Measurements from ENCODE around the gene FBH1.
"Not testable (repeated sequence)": the region's sequence is repeated elsewhere in the genome, so short reads cannot be mapped to it uniquely, and the experiment has no call there.

Gene FBH1

DNA sequence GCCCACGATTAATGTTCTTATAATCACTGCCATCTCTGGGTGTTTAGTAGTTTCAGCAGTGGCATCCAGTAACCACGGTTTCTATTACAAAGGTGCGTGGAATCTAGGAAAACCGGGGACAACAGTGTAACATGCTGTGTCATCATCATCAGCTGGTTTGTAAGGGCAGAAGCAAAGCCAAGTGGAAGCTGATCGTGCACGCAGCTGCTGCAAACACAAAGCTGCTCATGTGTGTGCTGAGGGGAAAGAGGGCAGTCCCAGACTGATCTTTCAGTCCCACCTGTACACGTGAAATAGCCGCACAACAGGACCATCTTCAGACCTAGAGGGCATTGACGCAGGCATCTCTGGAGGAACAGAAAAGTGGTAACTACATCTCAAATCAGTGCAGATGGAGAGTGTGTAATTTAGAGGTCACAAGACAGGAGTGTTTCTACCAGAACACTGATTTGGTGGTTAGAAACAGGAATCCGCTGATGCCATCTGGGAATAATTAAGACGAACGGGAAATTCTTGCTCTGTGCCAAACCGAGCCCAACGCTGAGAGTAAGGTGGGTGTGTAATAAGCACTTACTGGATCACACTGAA lies 13.8 kb upstream of the FBH1 start:
- DNase-seq = no peak

DNA sequence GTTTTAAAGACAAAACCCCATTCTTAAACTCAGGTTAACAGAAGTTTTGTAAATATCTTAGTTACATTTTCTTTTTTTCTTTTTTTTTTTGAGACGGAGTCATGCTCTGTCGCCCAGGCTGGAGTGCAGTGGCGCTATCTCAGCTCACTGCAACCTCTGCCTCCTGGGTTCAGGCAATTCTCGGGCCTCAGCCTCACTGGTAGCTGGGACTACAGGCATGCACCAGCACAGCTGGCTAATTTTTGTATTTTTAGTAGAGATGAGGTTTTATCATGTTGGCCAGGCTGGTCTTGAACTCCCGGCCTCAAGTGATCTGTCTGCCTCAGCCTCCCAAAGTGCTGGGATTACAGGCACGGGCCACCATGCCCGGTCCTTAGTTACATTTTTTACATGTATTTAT lies 13.0 kb upstream of the FBH1 start:
- DNase-seq = not testable (repeated sequence)

DNA sequence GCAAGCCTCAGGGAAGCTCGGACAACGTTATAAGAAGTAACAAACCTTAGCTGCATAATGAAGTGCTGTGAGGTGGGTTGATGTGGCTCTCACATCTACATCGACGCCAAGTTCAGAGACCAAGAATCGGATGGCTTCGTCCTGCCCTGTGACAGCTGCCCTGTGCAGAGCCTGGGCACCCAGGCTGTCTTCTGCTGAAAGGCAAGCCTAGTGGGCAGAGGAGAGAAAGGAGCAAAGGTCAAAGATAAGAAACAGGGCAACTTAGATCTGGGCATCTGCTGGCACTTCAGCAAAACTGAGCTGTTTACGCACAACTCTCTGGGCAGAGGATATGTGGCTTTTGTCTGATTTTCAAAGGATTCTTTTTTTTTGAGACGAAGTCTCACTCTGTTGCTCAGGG lies 7.1 kb upstream of the FBH1 start:
- no peak for DNase-seq

DNA sequence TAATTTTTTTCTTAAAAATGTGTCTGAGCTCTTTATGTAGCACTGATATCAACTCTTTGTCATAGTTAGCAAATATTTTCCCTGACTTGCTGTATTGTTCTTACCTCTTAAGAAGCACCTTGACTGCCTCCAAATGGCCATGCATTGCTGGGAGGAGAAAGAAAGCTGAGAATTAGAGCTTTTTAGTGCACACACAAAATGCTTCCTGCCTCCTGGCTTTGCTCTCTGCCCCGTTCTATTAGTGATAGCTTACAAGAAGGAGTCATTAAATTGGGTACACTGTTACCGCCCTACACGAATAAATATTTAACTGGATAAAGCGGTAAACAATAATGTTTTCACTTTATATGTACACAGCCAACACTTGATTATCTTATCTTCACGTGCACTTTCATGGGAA lies 4.4 kb upstream of the FBH1 start:
- DNase-seq = no peak

DNA sequence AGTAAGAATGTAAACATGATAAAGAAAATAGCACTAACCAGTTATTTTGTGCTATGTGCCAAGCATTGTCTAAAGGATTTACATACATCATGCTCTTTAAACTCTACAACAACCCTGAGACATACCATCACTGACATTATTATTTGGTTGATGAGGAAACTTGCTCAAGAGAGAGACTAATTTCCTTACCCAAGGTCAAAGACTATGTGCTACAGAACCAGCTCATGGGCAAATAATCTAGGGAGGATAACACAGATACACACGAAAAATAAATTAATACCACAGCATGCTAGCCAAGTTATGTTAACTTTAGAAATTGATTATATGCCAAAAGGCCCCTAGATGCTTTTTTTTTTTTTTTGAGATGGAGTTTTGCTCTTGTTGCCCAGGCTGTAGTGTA lies 3.0 kb upstream of the FBH1 start:
- no peak for DNase-seq

DNA sequence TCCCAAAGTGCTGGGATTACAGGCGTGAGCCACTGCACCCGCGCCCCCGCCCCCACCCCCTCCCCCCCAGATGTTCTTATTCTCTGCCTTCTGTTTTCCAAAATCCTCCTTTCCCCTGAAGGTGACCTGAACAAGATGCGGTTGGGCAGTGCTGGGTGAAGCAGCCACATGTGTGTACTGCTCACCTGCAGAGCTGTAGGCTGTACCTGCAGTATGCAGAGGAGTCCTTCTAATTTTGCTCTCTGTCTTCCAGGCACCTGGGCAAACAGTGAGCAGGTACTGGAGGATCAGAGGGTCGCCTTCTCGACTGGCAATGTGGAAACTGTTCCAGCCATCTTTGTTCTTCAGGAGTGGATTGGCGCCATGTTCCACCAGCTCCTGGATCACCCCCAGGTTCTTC lies 2.4 kb upstream of the FBH1 start:
- DNase-seq = no peak

DNA sequence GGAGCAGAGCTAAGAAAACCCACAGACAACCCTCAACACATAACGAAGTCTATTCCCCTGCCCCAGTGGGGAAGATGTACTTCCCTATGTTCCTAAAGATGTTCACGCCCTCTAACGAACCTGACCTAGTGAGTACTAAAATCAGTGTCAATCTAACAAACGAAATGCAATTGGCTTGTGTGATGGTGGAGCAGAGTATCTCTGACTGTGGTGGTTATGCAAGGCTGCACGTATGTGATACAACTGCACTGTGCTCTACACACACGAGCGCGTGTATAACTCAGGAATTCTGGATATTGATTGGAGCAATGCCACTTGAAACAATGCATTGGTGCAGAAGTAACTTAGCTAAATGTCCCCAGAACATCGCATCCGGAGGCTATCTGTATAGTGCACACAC lies 1.7 kb upstream of the FBH1 start:
- no peak for DNase-seq

DNA sequence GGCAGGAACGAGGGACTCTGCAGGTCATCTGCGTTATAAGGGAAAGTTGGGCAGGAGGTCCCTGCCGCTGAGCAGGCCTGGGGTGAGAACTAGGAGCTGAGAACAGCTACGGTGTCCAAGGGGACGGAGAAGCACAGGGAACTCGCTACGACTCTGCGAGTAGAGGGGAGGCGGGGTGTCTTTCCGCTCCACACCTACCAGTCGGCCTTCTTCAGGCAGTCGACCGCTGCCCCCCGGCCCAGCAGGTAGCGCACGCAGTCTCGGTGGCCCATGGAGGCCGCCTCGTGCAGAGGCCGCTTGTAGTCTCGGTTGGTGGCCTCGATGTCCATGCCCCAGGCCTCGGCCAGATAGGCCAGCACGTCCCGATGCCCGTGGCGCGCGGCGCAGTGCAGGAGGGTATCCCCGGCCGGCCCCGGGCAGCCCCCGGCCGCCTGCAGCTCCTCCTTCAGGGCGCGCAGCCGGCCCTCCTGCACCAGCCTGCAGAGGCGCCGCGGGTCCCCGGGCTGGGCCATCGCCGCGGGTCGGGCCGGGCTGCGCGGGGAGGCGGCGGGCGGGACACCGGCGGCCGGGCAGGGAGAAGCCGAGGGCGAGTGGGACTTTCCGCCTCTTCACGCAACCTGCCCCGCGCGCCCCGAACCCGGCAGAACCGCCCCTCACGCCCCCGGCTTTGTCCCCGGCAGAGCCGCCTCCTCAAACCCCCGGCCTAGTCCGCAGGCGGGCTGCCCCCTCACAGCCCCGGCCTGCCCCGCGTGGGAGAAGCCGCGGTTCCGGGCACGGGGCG lies 1.0 kb upstream of the FBH1 start:
- DNase-seq = peak; percentile 8 to 51 (median 44)

DNA sequence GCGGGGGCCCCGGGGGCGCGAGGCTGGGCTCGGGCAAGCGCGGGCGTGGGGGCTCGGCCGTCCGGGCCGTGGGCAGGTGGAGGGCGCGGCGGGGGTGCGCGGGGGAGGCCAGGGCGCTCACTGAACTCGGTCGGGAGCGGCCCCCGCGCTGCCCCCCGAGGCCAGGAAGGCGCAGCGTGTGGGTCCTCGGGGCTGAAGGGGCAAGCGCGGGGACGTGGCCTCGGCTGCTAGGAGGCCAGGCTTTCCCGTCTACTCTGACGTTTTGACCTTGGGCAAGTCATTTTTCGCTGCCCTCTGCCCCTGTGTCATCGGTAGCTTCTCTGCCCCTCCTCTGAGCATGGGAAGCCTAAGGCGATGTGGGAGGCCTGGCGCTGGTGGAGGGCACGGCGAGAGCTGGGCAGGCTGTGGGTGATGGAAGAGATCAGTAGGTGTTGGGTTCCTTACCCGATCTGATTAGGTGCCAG lies 441 bp downstream of the FBH1 start:
- DNase-seq = peak in 2 of 6 experiments; percentile 28 to 36

DNA sequence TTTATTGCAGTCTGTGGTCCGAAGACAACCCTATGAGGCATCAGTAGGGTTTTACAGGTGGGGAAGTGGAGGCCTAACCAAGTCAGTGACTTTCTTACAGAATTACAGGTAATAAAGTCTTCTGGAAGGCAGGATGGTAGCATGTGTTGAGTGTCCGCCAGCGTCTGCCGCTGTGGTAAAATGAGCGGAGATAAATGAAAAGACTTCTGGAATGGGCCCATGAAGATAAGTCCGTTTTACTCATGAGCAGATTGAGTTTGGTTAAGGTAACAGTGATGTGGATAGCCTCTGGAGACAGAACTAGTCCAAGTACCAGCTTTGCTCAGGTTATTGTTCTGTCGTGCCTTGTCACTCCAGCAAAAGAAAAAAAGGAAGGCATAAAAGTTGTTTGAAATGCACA lies 966 bp downstream of the FBH1 start:
- DNase-seq = no peak

DNA sequence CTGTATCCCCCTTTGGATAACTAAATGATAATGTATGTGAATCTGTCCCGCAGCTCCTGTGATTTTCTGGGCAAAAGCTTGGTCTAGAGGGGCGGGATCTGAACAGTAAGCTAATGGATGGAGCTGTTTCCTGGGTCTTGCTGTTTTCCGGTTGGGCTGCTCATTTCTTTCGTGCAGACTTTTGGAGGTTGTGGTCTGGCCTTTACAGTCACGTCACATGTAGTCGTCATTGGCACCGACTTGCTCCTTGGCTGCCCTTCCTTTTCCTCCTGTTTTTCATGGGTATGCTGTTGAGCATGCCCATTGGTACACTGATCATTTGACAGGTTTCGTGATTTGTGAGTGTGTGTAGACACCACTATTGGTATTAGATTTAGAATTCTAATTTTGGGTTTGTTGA lies 2.0 kb downstream of the FBH1 start:
- DNase-seq = no peak

DNA sequence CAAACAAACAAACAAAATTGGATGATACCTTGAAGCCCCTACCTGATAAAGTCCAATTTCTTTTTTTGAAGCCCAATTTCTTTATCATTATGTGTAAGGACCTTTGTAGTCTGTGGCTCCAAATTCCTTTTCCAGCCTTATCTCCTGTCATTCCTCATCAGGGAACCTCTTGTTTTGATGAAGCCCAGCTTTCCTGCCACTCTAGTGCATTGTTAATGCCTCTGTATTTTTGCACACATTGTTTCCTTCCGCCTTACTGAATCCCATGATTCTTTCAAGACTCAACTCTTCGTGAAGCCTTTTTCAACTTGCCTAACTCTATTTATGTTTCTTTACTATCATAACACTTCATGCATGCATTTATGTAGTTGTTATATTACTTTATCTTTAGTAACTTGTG lies 3.3 kb downstream of the FBH1 start:
- no peak for DNase-seq

DNA sequence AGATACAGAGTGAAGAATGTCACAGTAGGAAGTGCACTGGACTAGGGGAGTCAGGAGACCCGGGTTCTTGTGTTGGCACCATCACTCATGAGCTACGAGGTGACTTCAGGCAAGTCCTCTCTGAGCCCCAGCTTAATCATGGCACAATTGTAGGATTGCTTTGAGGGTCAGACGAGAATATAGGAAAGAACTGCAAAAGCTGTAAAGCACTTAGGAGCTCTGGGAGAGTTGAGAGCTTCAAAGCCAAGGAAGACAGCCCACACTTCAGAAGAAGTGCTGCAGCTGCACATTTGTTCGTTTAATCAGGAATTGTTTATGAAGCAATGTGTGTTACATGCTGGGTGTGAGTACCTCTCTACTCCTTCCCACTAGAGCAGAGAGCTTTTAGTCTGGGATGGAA lies 4.4 kb downstream of the FBH1 start:
- DNase-seq = no peak

DNA sequence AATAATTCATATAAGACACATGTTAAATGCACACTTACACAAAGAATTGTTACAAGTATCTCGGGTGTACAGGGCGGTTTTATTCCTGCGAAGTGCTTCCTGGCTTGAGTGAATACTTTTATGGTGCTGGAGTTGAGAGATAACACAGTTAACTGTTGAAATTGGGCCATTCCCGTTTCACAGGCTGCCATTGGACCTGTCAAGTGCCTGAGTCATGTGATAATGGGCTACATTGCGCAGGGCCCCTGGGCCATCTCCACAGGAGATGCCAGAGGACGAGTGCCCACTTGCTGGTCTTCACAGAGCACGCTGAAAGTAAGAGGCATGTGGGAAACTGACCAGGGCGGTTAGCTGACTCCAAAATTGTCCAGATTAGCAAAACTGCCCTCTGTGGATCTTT lies 4.8 kb downstream of the FBH1 start:
- DNase-seq = no peak

DNA sequence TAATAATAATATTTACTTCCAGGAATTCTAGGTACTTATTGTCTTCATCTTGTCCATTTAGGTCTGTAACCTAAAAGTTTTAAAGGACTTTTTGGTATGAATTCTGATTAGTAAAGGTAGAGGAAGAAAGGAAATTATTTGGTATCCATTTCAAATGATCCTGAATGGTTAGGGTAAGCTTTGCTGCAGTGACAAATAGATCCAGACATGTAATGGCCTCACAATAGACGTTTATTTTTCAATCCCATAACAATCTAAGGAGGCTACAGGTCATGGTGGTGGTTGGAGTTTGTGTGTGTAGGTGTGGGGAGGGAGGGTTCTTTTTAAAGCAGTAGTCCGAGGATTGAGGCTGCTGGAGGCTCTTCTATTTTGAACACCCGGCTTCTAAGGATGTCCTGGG lies 5.3 kb downstream of the FBH1 start:
- no peak for DNase-seq

DNA sequence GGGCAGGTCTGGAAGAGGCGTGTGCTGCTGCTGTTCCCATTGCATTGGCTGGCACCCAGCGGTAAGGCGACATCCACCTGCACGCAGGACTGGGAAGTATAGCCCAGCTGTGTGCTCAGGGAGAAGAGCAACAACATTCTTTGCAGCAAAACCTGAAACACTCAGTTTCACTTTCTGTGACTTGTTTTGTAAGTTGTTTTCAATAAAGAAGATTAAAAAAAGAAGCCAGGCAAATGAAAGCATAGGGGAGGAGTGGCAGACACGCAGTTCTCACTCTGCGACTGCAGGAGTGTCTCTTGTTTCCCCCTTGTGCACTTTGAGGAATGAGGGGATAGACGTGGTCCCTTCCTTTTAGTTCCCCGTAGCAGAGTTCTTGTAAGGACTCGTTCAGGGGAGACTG lies 5.8 kb downstream of the FBH1 start:
- peak in 3 of 6 experiments; percentile 11 to 34 (median 31) for DNase-seq

DNA sequence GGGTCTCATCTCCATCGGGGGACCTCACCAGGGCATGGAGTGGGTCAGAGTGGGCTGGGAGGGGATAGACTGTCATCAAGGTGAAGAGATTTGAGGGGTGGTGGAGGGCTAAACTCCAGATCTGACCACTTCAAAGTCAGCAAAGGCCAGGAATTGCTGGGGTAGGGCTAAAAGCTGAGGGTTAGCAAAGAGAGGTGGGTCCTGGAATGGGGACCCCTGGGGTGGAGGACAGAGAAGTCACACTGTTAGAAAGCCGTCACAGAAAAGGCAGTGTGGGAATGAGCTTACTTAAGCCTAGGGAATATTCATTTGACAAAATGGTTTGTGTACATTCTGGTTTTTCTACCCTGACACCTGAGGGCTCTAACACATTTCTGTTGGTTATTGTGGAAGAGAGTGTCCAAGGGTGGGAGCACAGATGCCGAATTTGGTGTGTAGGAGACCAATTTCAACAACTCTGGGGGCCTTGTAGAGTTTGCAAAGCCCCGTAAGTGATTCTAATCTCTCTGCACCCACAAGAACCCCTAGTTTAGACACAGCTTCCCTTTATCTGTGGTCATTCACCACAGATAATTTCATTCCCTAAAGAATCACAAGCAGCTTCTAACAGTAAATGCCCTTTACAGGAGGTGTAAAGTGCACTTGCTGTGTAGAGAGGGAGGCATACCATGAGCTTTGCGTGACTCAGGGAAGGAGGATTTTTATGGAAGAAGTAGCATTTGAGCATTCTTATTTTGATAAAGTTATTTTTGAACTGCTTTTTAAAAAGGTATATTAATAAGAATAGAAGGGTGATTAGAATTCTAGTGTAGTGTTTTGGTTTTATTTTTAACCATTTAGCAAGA lies 6.4 kb downstream of the FBH1 start:
- DNase-seq = no peak

DNA sequence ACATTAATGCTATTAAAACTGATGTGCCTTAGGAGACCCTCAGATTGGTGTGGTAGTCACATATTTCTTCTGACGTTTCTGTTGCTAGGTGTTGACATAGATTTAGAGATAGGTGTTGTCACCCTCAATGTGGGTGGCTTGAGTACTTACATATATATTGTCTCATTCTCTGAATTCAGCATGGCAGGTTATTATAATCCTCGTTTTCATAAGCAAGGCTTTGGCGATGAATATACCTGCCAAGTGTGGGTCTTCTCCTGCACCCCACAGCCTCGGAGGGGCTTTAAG lies 7.0 kb downstream of the FBH1 start:
- no peak for DNase-seq

DNA sequence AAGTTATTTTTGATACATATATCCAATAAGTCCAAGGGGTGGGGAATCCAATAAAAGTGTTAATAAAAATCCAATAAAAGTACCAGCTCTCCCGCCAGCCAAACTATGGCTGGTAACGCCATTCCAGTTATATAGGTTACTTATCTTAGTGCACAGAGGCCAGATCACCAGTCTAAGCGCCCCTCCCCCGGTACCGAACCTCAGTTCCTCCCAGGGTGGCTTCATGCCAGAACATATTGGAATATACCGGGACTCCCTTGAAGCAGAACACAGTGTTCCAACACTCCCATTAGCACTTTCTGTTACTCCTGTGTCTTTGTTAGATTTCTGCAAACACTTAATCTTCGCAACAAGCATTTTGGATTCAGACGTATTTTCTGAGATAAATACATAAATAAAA lies 7.5 kb downstream of the FBH1 start:
- no peak for DNase-seq

DNA sequence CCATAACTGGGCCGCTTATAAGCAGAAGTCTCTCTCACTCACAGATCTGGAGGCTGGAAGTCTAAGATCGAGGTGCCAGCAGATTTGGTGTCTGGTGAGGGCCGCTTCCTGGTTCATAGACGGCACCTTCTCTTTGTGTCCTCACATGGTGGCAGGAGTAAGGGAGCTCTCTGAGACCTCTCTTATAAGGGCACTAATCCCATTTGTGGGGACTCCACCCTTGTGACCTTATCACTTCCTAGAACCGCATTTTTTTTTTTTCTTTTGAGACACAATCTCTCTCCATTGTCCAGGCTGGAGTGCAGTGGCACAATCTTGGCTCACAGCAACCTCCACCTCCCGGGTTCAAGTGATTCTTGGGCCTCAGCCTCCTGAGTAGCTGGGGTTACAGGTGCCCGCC lies 8.1 kb downstream of the FBH1 start:
- DNase-seq = no peak

DNA sequence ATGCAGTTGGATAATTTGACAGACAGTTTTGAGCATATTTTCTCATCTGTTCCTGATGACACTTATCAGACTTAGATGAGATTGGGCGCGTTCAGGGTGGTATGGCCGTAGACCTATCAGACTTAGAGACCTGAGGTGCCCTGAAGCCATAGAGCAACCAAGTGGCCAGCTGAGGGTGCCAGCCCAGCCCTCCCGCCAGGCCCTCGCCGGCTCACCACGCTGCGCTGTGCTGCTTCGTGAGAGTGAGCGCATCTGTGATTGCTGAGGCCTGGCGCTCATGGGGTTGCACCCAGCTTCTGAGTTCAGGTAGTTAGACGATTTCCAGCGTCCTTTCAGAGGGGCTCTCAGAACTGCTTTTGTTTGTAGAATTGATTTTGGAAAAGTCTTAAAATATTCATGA lies 10.2 kb downstream of the FBH1 start:
- DNase-seq = no peak

DNA sequence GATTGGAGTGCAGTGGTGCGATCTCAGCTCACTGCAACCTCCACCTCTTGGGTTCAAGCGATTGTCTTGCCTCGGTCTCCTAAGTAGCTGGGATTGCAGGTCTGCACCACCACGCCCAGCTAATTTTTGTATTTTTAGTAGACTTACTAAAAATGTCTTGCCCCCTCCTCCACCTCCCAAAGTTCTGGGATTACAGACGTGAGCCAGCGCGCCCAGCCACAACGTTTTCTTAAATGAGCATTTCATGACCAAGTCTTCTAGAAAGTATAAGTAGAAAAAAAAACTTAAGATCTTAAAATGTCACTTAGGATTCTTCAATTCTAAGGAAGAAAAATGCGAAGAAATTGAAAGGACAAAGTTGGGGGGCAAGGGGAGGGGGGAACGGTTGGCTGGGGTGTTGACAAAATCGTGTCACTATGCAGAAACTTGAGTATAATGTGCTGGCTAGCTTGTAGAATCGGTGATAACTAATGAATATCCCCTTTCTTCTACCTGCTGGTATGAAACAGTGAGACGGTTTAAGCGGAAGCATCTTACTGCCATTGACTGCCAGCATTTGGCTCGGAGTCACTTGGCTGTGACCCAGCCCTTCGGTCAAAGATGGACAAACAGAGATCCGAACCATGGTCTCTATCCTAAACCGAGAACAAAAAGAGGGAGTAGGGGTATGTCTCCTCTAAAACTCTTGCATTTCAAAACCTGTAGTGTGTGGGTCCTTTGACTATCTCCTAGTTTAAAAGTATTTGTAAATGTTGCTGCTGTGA lies 12.7 kb downstream of the FBH1 start:
- no peak for DNase-seq

DNA sequence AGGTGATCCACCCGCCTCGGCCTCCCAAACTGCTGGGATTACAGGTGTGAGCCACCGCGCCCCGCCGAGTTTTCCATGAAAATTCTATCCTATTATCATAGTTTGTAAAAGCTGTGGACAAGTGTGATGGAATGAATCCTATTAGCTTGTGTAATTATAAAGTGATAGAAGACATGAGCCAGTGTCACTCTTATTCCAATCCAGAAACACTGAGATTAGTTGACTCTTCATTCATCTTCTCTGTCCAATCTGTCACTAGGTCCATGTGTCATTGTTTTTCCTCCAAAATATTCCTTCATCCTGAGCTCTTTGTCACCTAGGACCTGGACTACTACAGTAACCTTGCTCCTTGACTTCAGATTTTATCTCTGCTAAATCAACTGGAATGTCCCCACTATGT lies 13.5 kb downstream of the FBH1 start:
- no peak for DNase-seq

Measured in stimulated activated naive CD4-positive, alpha-beta T cell (primary cell).